SK-N-MC (cell line): ENCODE results near the gene RBL1.

Experiments
- EZH2 ChIP-seq: fragments of 200-600 bp; sonication (generic); IDR thresholded peaks from one replicate; pipeline ENCODE4 v1.6.1; 2017; ENCODE audit warnings: antibody characterized with exemption
- POLR2AphosphoS5 ChIP-seq: IDR thresholded peaks from 2 replicates; pipeline ENCODE4 v1.6.1; 2012; ENCODE audit warnings: mild to moderate bottlenecking, low read depth, low read length, borderline replicate concordance

GRCh38 chr20:36951198-36951978 lies 144.4 kb downstream of the RBL1 start, which contains the start of gene SAMHD1:
- peak; percentile 63; the same call in 1 of the 2 replicates for TF ChIP-seq POLR2AphosphoS5
- no peak for TF ChIP-seq EZH2
